Nephron (organoid): ENCODE measurements around the gene ARL6.
A peak's percentile ranks its signal among the peaks of the same experiment; 100 is the strongest.

Experiments used
- H3K27ac Mint-ChIP-seq, 3 experiments: 2 replicates each; pipeline ENCODE4 v1.8.0; 2020; ENCODE audit warnings: mixed read lengths in 3 of 3, mild to moderate bottlenecking in 2 of 3, moderate library complexity in 1 of 3
- H3K27me3 Mint-ChIP-seq: 2 replicates; pipeline ENCODE4 v1.8.0; 2021; ENCODE audit warnings: low read depth, mild to moderate bottlenecking, moderate library complexity, mixed read lengths
- H3K36me3 Mint-ChIP-seq: 2 replicates; pipeline ENCODE4 v1.8.0; 2020; ENCODE audit warnings: low read depth, mixed read lengths
- H3K4me1 Mint-ChIP-seq: 2 replicates; pipeline ENCODE4 v1.8.0; 2020; ENCODE audit warnings: mixed read lengths
- H3K4me3 Mint-ChIP-seq, 3 experiments: 2 replicates each; pipeline ENCODE4 v1.8.0; 2020; ENCODE audit warnings: mild to moderate bottlenecking in 3 of 3, mixed read lengths in 3 of 3, moderate library complexity in 2 of 3
- H3K9me3 Mint-ChIP-seq: 2 replicates; pipeline ENCODE4 v1.8.0; 2020; ENCODE audit warnings: mixed read lengths
- CTCF ChIP-seq, 3 experiments: fragments of 200-600 bp; sonication (generic); IDR thresholded peaks; one replicate each; pipeline ENCODE4 v1.5.0; 2021; ENCODE audit warnings: antibody characterized with exemption in 3 of 3; ENCODE audit not compliant: unreplicated experiment in 3 of 3

The ARL6 gene

GRCh38 chr3:97778152-97778551 is 13.6 kb downstream of the ARL6 start:
- Mint-ChIP-seq H3K27me3 (no peaks in the 10 kb centered on the region), H3K4me3 (no peak overlapping the region), H3K4me1 (no peaks in the 10 kb centered on the region), H3K9me3 (no peaks in the 10 kb centered on the region), H3K36me3 (peaks cover 37% of the 10 kb centered on the region), H3K27ac (no peak overlapping the region)
- no peak for TF ChIP-seq CTCF (IDR thresholded peaks at IDR 0.05; ENCODE audit: unreplicated experiment in 3 of 3)

- H3K27ac Mint-ChIP-seq: no peak overlapping the region
- H3K36me3 Mint-ChIP-seq: no peaks in the 10 kb centered on the region
- no peaks in the 10 kb centered on the region for H3K9me3 Mint-ChIP-seq
- H3K4me3 Mint-ChIP-seq: no peak overlapping the region
- TF ChIP-seq CTCF (IDR thresholded peaks at IDR 0.05; ENCODE audit: unreplicated experiment in 3 of 3): peak; percentile 76 to 85 (median 82)
- H3K4me1 Mint-ChIP-seq: no peaks in the 10 kb centered on the region
- H3K27me3 Mint-ChIP-seq: no peaks in the 10 kb centered on the region
These were observed 29.0 kb downstream of the ARL6 start for GRCh38 chr3:97793420-97794019.

DNA sequence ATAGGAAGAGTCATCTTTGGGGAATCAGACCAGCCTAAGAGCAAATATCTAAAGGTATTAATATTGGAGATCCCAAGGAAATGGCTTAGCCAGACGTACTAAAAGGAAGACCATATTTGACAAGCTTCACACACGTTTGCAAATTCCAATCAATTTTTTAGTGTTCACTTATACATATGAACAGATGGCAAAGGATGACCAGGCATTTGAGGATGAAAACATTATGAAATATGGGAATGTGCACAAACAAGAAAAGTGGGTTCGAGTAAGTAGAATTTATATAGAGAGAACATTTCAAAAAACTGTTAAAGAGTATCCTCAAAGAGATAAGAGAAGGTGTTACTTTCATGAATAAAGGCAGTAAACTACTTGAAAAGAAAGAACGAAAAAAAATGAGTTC is 31.4 kb downstream of the ARL6 start:
- no peaks in the 10 kb centered on the region for H3K36me3 Mint-ChIP-seq
- H3K4me3 Mint-ChIP-seq: no peak overlapping the region
- H3K9me3 Mint-ChIP-seq: no peaks in the 10 kb centered on the region
- no peaks in the 10 kb centered on the region for H3K27me3 Mint-ChIP-seq
- TF ChIP-seq CTCF (IDR thresholded peaks at IDR 0.05; ENCODE audit: unreplicated experiment in 3 of 3): no peak
- no peaks in the 10 kb centered on the region for H3K4me1 Mint-ChIP-seq
- no peak overlapping the region for H3K27ac Mint-ChIP-seq

- no peak overlapping the region for H3K27ac Mint-ChIP-seq
- H3K36me3 Mint-ChIP-seq: peaks cover 3% of the 10 kb centered on the region
- H3K4me1 Mint-ChIP-seq: no peaks in the 10 kb centered on the region
- peaks cover 4% of the 10 kb centered on the region for H3K9me3 Mint-ChIP-seq
- no peak for TF ChIP-seq CTCF (IDR thresholded peaks at IDR 0.05; ENCODE audit: unreplicated experiment in 3 of 3)
- H3K4me3 Mint-ChIP-seq: no peak overlapping the region
- no peaks in the 10 kb centered on the region for H3K27me3 Mint-ChIP-seq
These were observed 39.9 kb downstream of the ARL6 start for GRCh38 chr3:97804471-97804870.

DNA sequence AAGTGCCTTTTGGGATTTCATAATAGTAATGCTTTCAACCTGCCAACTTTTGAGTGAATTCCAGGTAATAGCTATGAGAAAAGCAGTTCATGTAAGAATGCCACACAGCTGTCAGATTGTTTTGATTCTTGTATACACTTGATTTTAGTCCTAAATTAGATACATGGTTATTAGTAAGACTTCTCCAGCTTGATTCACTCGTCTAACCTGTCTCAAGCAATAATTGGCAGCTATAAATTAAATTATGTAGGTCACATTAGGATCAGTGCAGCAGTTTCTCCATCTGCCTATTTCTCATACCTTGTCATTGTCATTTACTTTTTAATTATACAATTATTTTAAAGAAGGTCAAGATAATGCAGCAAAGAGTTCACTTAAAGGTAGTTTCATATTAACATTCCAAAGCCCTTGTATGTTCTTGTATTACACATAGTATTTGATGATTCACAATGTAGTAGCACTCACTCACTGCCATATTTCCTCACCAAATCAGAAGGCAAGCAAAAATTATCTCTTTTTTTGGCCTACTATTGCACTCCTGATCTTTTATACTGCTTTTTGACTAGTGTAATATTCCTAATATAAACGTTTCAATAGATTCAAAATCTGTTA is 46.3 kb downstream of the ARL6 start:
- Mint-ChIP-seq H3K27me3 (no peaks in the 10 kb centered on the region), H3K36me3 (no peaks in the 10 kb centered on the region), H3K9me3 (no peaks in the 10 kb centered on the region)

More for the DNA sequence above, 46.3 kb downstream of the ARL6 start:
- Mint-ChIP-seq H3K4me3 (no peak overlapping the region), H3K27ac (no peak overlapping the region), H3K4me1 (no peaks in the 10 kb centered on the region)
- no peak for TF ChIP-seq CTCF (IDR thresholded peaks at IDR 0.05; ENCODE audit: unreplicated experiment in 3 of 3)
